Measurements from ENCODE around the gene CD27.
"Not testable (repeated sequence)": the region's sequence is repeated elsewhere in the genome, so short reads cannot be mapped to it uniquely, and the experiment has no call there.

GRCh38 chr12:6490673-6491072 is 45.9 kb downstream of the CD27 start:
- TF ChIP-seq EP300, CTCF, POLR2A (IDR thresholded peaks at IDR 0.05): not testable (repeated sequence)
